ENCODE data around the gene ACTR3.

GRCh38 chr2:113986762-113987290, 96.9 kb downstream of the ACTR3 start:
- TF ChIP-seq POLR2A (IDR thresholded peaks at IDR 0.05), result no peak
- TF ChIP-seq, protein P1, sequence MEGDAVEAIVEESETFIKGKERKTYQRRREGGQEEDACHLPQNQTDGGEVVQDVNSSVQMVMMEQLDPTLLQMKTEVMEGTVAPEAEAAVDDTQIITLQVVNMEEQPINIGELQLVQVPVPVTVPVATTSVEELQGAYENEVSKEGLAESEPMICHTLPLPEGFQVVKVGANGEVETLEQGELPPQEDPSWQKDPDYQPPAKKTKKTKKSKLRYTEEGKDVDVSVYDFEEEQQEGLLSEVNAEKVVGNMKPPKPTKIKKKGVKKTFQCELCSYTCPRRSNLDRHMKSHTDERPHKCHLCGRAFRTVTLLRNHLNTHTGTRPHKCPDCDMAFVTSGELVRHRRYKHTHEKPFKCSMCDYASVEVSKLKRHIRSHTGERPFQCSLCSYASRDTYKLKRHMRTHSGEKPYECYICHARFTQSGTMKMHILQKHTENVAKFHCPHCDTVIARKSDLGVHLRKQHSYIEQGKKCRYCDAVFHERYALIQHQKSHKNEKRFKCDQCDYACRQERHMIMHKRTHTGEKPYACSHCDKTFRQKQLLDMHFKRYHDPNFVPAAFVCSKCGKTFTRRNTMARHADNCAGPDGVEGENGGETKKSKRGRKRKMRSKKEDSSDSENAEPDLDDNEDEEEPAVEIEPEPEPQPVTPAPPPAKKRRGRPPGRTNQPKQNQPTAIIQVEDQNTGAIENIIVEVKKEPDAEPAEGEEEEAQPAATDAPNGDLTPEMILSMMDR (IDR thresholded peaks at IDR 0.05), result no peak

Data from testis (tissue), 2 donors.